HG02759 (cell line): Measurements from ENCODE around the gene ANKRD22.
"Not testable (repeated sequence)": the region's sequence is repeated elsewhere in the genome, so short reads cannot be mapped to it uniquely, and the experiment has no call there.

Experiments
- ATAC-seq: cut with Tn5 transposase; IDR thresholded peaks from one replicate; pipeline ENCODE4 v1.9.1; 2021; ENCODE audit warnings: mild to moderate bottlenecking, moderate library complexity; ENCODE audit not compliant: unreplicated experiment

The ANKRD22 gene

GRCh38 chr10:88851706-88852105 lies at the start of gene ANKRD22:
Gene ANKRD22 (minus strand): TSS chr10:88851844. CDS start chr10:88851607, 237 bp downstream.
- ATAC-seq, result no peak

- no peak for ATAC-seq
These were observed 48.2 kb upstream of the ANKRD22 start for GRCh38 chr10:88899886-88900285.

DNA sequence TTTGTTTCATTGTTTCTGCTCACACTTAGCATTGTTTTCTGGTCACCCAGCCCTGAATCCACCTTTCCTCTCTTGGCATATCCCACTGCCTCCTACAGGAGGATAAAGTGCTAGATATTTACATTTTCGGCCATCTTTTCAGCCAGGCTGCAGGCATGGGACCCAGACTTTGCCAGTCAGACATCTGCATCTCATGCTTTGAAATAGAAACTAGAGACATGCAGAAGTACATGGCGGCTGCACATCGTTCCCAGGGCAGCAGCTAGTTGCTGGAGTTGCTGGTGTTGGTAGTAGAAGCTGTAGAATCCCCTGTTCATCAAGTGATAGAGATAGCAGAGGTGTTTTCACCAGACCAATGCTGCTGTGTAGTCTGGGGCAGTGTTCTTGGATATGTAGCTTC lies 47.1 kb upstream of the ANKRD22 start:
- no peak for ATAC-seq

DNA sequence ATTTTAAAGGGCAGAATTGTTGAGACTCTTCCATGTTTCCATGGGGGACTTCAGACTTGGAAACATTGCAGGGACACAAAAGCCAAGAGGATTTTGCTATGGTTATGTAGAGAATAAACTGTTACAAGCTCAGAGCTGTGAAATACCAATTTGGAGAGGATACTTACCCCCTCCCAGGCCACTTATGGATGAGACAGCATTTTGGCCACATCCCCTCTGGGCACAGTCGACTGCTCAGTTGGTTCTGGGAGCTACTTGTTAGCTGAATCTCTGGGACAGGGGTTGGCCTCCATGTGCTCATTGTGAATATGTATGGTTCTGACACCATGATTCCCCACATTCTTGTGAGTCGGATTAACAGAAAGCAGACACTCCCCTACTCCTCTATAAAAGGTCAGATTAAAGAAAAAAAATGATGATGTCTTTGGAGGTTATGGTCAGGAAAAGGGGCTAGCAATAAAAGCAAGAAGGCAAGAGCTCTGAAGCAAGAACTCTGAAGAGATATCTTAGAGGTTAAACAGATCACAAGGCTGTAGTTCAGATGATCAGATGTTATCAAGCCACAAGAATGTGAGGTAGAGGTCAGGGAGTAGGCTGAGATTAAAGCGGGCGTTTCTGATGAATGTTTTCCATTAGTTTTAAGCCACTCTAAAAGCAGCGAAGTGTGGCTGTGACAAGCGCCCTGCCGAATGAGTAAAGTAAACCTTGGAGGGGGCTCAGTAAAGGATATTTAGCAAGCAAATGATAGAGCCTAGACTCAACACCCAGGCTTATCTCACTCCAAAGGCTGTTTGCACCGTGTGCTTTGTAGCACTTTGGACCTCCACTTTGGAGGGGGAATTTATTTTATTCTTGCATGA lies 45.6 kb upstream of the ANKRD22 start:
- ATAC-seq, result no peak

- no peak for ATAC-seq
These were observed 44.8 kb upstream of the ANKRD22 start for GRCh38 chr10:88896372-88896993.

DNA sequence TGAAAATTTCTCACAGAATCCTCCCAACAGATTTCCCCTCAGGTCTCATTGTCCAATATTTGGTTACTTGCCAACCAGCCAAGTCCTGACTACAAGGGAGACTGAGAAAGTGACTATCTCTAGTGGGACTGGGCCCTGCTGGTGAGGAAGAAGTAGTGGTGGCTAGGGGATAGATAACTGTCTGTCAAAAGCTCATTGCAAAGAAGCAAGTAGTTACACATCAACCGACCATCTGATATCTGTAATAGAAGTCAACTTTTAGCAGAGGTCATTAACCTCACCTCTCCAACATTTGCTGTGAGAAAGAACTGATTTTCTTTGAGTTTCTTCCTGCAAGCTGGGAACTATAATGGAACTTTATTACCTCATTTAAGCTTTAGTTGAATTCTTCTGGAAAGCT lies 43.6 kb upstream of the ANKRD22 start:
- ATAC-seq, result no peak

DNA sequence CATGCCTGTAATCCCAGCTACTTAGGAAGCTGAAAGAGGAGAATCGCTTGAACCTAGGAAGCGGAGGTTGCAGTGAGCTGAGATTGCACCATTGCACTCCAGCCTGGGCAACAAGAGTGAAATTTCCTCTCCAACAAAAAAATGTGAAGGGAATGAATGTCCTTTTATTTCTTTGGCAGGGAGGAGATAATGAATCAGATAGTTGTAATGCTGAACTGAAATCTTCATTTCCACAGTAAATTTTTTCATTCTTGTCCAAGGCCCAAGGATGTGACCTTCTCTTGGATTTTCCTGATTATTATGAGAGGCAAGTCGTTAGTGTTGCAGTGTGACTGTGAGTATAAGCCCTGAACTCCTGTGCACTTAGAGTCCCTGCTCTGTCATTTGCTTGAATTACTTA lies 42.0 kb upstream of the ANKRD22 start:
- no peak for ATAC-seq

DNA sequence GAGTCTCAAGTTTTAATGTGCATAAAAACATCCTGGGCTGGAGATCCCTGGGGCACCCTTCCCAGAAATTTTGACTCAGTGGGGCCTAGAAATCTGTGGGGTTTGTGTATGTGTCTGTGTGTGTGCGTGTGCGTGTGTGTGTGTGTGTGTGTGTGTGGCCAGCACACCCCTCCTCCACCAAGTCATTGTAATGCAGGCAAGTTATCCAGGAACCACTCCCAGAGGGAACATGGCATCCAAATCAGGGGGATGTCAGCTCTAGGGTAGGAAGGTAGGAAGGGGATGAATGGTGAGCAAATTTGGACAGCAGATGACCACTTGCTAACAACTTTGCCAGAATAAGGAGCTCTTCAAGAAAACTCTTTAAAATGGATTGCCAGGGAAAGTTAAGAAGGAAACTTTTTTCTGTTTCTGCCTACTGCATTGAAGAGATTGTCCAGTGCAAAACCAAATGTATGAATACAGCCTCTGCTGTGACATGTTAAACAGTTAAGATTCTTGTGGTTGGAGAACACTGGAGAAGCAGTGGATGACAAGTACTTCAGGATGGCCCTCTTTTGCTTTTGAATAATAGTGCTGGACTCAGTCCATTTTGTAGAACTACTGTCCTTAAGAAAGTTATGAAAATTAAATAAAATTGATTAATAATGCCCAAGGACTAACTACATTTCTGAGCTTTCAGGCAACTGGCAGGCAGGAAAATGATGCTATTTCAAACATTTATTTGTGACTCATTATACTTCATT lies 40.8 kb upstream of the ANKRD22 start:
- no peak for ATAC-seq

- ATAC-seq, result no peak
These were observed 39.2 kb upstream of the ANKRD22 start for GRCh38 chr10:88890681-88891381.

- ATAC-seq, result peak; percentile 59
These were observed 38.1 kb upstream of the ANKRD22 start for GRCh38 chr10:88889559-88890337.

DNA sequence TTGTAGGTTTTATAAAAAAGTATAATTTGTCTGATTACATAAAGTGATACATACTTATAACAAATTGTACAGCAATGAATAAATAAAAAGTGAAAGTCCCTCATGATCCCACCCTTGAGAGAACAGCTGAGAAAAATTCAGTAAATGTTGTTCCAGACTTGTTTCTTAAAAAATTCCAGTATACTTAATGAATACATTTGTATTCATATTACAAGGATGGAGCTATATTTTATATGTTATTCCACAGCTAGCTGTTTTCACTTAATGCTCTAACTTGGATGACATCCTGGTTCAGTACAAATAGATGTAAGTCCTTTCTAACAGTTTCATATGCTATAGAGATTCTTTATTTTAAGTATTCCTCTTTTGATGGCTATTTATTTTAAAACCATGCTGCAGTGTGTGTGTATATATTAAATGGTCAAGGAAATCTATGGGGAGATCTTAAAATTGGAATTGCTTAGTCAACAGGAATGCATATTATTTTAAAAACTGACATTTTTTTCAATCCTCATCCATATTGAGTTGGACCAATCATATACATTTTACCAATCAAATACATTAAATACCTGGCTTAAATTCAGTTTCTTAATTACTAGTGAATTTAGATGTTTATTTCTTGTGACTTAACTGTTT lies 37.3 kb upstream of the ANKRD22 start:
- ATAC-seq, result no peak

GRCh38 chr10:88886557-88886956 lies 34.9 kb upstream of the ANKRD22 start:
- peak; percentile 75 for ATAC-seq

GRCh38 chr10:88883448-88883809 lies 31.8 kb upstream of the ANKRD22 start:
- ATAC-seq, result no peak

GRCh38 chr10:88882646-88883447 lies 31.2 kb upstream of the ANKRD22 start:
- ATAC-seq, result not testable (repeated sequence)

GRCh38 chr10:88881922-88882645 lies 30.4 kb upstream of the ANKRD22 start:
- ATAC-seq, result no peak

- ATAC-seq, result no peak
These were observed 29.7 kb upstream of the ANKRD22 start for GRCh38 chr10:88881320-88881719.

DNA sequence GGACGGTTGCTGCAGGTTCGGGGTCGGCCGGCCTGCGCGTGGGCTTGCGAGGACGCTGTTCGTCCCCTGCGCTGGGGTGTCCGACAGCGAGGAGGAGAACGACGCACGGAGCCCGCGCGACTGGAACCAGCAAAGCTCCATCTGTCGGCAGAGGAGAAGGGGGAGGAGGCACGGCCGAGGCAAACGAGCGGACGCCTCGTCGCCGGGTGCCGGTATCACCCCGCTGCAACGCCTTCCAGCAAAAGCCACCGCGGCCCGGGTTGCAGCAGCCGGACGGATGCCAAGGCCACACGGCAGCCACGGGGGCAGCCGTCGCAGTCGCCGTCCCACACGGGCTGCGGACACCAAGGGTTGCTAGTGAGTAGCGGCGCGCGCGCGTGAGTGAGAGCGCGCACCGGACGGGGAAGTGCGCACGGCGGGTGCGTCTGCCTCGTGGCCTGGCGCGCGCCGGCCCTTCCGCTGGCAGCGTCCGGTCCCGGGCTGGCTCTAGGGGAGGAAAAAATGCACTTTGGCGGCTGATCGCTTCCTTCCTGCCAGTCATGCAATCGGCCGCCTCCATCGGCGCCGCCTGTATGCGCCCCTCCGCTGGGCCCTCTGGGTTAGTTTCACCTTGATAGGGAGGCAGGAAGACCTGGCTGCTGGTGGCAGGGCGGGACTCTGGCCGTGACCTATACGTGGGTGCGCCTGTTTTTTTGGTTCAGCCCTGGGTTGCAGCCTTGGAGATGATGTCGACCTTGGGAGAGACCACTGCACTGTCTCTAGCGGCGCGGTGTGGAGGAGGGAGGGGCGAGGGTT lies 28.8 kb upstream of the ANKRD22 start:
- ATAC-seq, result peak; percentile 79
